Small intestine (tissue), 7 donors: ENCODE results near the gene N4BP3. TPM values are rescaled to one million over a fixed set of nuclear protein-coding genes. Genes with fewer than 3 reads are reported as not detected.
"Not testable (repeated sequence)": the region's sequence is repeated elsewhere in the genome, so short reads cannot be mapped to it uniquely, and the experiment has no call there.

Source experiments
- DNase-seq, 2 donors: peaks; one replicate each; pipeline versions ENCODE4 v3.0.0 to v3.0.0-alpha.2; 2013
- FAIRE-seq: peaks from 2 replicates; lab custom pipeline; 2012; peaks lifted over from hg19 to GRCh38; lab: Jason Lieb, UNC
- H3K27ac ChIP-seq, 3 donors: one replicate each; pipeline ENCODE4 v1.5.1; 2013; ENCODE audit warnings: low read length in 2 of 3, mild to moderate bottlenecking in 2 of 3, control low read depth in 1 of 3, inconsistent platforms in 1 of 3, low read depth in 1 of 3, moderate library complexity in 1 of 3
- H3K27me3 ChIP-seq, 3 donors: one replicate each; pipeline ENCODE4 v1.6.1; 2013; ENCODE audit warnings: low read length in 3 of 3, inconsistent platforms in 1 of 3; ENCODE audit not compliant: control insufficient read depth in 3 of 3, insufficient read depth in 3 of 3
- H3K36me3 ChIP-seq, 3 donors: one replicate each; pipeline ENCODE4 v1.6.1; 2013; ENCODE audit warnings: low read length in 3 of 3, inconsistent platforms in 1 of 3, low read depth in 1 of 3, mild to moderate bottlenecking in 1 of 3, moderate library complexity in 1 of 3; ENCODE audit not compliant: control insufficient read depth in 3 of 3, insufficient read depth in 2 of 3
- H3K4me1 ChIP-seq, 3 donors: one replicate each; pipeline ENCODE4 v1.6.1; 2013; ENCODE audit warnings: low read length in 2 of 3, inconsistent platforms in 1 of 3, low read depth in 1 of 3, mild to moderate bottlenecking in 1 of 3, moderate library complexity in 1 of 3; ENCODE audit not compliant: control insufficient read depth in 3 of 3, insufficient read depth in 2 of 3
- H3K4me3 ChIP-seq, 3 donors: one replicate each; pipeline ENCODE4 v1.5.1; 2013; ENCODE audit warnings: low read length in 3 of 3, control low read depth in 1 of 3, inconsistent platforms in 1 of 3, low read depth in 1 of 3, mild to moderate bottlenecking in 1 of 3, moderate library complexity in 1 of 3
- H3K9me3 ChIP-seq, 2 donors: one replicate each; pipeline ENCODE4 v1.6.1; 2013; ENCODE audit warnings: low read depth in 1 of 2, low read length in 1 of 2; ENCODE audit not compliant: control insufficient read depth in 2 of 2, insufficient read depth in 1 of 2
- WGBS, 3 donors: extraction: QIAGEN DNeasy Blood & Tissue Kit; methylation state at CpG; one replicate each; pipeline ENCODE4 v1.1.7; 2013; 5-methylcytosine and 5-hydroxymethylcytosine counted together
- polyA plus RNA-seq, 4 donors: library from polyadenylated mRNA; stranded (reverse) in 3 of 4; unstranded in 1 of 4; fragments of 200-250 nt in 3 of 4; fragments of 120-200 nt in 1 of 4; gene quantifications; one replicate each; pipeline versions ENCODE4 v1.2.1 to v1.2.3, GENCODE V29; 2013
- donor health status: healthy with polysubstance abuse.
- donor health status: control.
- donor health status: control.
- donor health status: Bipolar disorder and iron deficiency.
- donor health status: healthy.

The N4BP3 gene
- polyA plus RNA-seq, 4 donors: 0.22 to 2.1 (median 0.94) TPM

GRCh38 chr5:178076965-178077364, 36.4 kb upstream of the N4BP3 start:
- H3K27me3 ChIP-seq, DNase-seq, H3K4me3 ChIP-seq, H3K9me3 ChIP-seq, FAIRE-seq, H3K36me3 ChIP-seq, H3K27ac ChIP-seq, H3K4me1 ChIP-seq: not testable (repeated sequence)
- WGBS, 3 donors: 90% methylated on average over 4 of the region's 4 CpGs

GRCh38 chr5:178077751-178078150, 35.6 kb upstream of the N4BP3 start:
- WGBS, 3 donors: 64 to 73% (median 67%) methylated on average over 5 of the region's 5 CpGs
- no peak for FAIRE-seq
- no peaks in the 10 kb centered on the region for H3K4me1 ChIP-seq
- H3K27me3 ChIP-seq: no peaks in the 10 kb centered on the region
- H3K36me3 ChIP-seq: no peaks in the 10 kb centered on the region
- no peaks in the 10 kb centered on the region for H3K9me3 ChIP-seq
- no peak overlapping the region for H3K27ac ChIP-seq
- no peak for DNase-seq
- H3K4me3 ChIP-seq: no peak overlapping the region

- no peak for DNase-seq
- Histone ChIP-seq H3K4me3 (no peak overlapping the region), H3K4me1 (no peaks in the 10 kb centered on the region), H3K9me3 (no peaks in the 10 kb centered on the region), H3K27ac (no peak overlapping the region), H3K27me3 (peaks cover 0 to 2% (median 2%) of the 10 kb centered on the region in 3 donors), H3K36me3 (no peaks in the 10 kb centered on the region)
- 79 to 83% (median 79%) methylated on average over 22 of the region's 22 CpGs for WGBS, 3 donors
- no peak for FAIRE-seq
Measured at GRCh38 chr5:178078197-178079010, 34.9 kb upstream of the N4BP3 start.

- WGBS, 3 donors: 75 to 89% (median 87%) methylated on average over 7 to 8 of the region's 8 CpGs
Measured at GRCh38 chr5:178080056-178080455, 33.3 kb upstream of the N4BP3 start.

DNA sequence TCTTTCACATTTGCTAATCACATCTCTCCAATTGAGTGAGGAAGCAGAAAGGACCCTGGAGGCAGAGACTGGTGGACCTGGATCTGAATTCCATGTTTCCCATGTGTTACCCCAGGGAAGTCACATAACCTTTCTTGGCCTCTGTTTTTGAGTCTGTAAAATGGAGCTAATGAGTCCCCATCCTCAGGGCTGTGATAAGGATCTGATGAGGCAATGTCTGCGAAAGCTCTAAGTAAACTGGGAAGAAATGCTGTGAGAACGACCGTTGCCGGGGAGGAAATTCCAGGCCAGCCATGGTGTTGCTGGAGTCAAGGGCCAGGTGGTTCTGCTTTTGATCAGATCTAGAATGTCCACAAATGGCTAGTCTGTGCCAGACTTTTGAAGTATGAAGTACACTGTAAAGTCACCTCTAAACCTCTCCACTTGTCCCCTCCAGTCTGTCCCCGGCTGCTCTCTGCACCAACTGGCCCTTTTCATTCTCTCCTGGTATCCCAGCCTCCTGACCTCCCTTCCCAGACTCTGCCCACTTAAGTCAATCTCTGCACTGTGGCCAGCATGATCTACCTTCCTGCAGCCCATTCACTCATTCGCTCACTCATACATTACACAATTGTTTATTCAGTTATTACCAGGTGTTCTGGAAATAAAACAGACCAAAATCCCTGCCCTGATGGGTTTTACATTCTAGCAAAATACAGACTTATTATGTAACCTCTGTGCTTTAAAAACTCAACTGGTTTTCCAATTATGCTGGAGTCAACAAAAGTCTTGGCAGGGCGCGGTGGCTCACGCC, 32.5 kb upstream of the N4BP3 start:
- Histone ChIP-seq H3K36me3 (no peaks in the 10 kb centered on the region), H3K27me3 (peaks cover 0 to 4% (median 3%) of the 10 kb centered on the region in 3 donors), H3K9me3 (no peaks in the 10 kb centered on the region), H3K4me3 (no peak overlapping the region), H3K27ac (no peak overlapping the region), H3K4me1 (no peaks in the 10 kb centered on the region)
- FAIRE-seq (no peak), DNase-seq (no peak)
- WGBS, 3 donors: 78 to 87% (median 80%) methylated on average over 9 of the region's 9 CpGs

More at GRCh38 chr5:178080056-178080455, 33.3 kb upstream of the N4BP3 start:
- FAIRE-seq (no peak), DNase-seq (no peak)
- no peaks in the 10 kb centered on the region for H3K4me1 ChIP-seq
- H3K36me3 ChIP-seq: no peaks in the 10 kb centered on the region
- H3K9me3 ChIP-seq: no peaks in the 10 kb centered on the region
- H3K27ac ChIP-seq: no peak overlapping the region
- no peak overlapping the region for H3K4me3 ChIP-seq
- H3K27me3 ChIP-seq: peaks cover 0 to 4% (median 3%) of the 10 kb centered on the region in 3 donors

- Histone ChIP-seq H3K9me3 (no peaks in the 10 kb centered on the region), H3K4me3 (no peak overlapping the region), H3K4me1 (no peaks in the 10 kb centered on the region), H3K27ac (no peak overlapping the region), H3K36me3 (no peaks in the 10 kb centered on the region), H3K27me3 (peaks cover 0 to 10% (median 6%) of the 10 kb centered on the region in 3 donors)
- FAIRE-seq (no peak), DNase-seq (no peak)
- 45 to 68% (median 56%) methylated on average over 11 to 12 of the region's 12 CpGs for WGBS, 3 donors
Measured at GRCh38 chr5:178081571-178082243, 31.6 kb upstream of the N4BP3 start.

- H3K4me1 ChIP-seq: no peaks in the 10 kb centered on the region
- peaks cover 0 to 10% (median 6%) of the 10 kb centered on the region in 3 donors for H3K27me3 ChIP-seq
- H3K9me3 ChIP-seq: no peaks in the 10 kb centered on the region
- FAIRE-seq: no peak
- DNase-seq: no peak
- H3K27ac ChIP-seq: no peak overlapping the region
- H3K36me3 ChIP-seq: no peaks in the 10 kb centered on the region
- 74 to 80% (median 79%) methylated on average over 6 of the region's 6 CpGs for WGBS, 3 donors
- H3K4me3 ChIP-seq: no peak overlapping the region
Measured at GRCh38 chr5:178083922-178084321, 29.4 kb upstream of the N4BP3 start.

DNA sequence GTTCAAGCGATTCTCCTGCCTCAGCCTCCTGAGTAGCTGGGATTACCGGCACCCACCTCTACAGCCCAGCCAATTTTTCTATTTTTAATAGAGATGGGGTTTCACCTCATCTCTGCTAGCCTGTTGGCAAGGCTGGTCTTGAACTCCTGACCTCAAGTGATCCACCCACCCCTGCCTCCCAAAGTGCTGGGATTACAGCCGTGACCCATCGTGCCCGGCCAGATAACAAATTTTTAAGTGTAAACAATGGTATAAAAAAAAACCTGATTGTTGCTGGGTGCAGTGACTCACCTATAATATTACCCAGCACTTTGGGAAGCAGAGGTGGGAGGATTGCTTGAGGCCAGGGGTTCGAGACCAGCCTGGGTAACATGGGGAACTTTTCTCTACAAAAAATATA, 28.0 kb upstream of the N4BP3 start:
- Histone ChIP-seq H3K27me3 (peaks cover 0 to 10% (median 6%) of the 10 kb centered on the region in 3 donors), H3K4me1 (no peaks in the 10 kb centered on the region), H3K9me3 (no peaks in the 10 kb centered on the region), H3K36me3 (no peaks in the 10 kb centered on the region), H3K4me3 (no peak overlapping the region), H3K27ac (no peak overlapping the region)
- WGBS, 3 donors: 39 to 55% (median 44%) methylated on average over 6 of the region's 6 CpGs
- DNase-seq: no peak
- FAIRE-seq: no peak
